Hepatocyte (in vitro differentiated cells): Measurements from ENCODE around the gene PDIA2. TPM values are rescaled to one million over a fixed set of nuclear protein-coding genes. Genes with fewer than 3 reads are reported as not detected.
"Not testable (repeated sequence)": the region's sequence is repeated elsewhere in the genome, so short reads cannot be mapped to it uniquely, and the experiment has no call there.

ENCODE experiments used
- DNase-seq: peaks from one replicate; pipeline ENCODE4 v3.0.0-alpha.2; 2016; ENCODE audit warnings: low spot score
- H2AFZ ChIP-seq: fragments of 200-600 bp; sonication (generic); 2 replicates; pipeline ENCODE4 v1.6.0; 2016; ENCODE audit warnings: antibody characterized with exemption, mild to moderate bottlenecking
- H3K27ac ChIP-seq: fragments of 200-600 bp; sonication (generic); 2 replicates; pipeline ENCODE4 v1.5.1; 2016; ENCODE audit warnings: mild to moderate bottlenecking
- H3K27me3 ChIP-seq: fragments of 200-600 bp; sonication (generic); 2 replicates; pipeline ENCODE4 v1.6.1; 2016
- H3K36me3 ChIP-seq: fragments of 200-600 bp; sonication (generic); replicated peaks from 2 replicates; pipeline ENCODE4 v1.5.1; 2016; ENCODE audit warnings: low read depth; ENCODE audit not compliant: insufficient read depth
- H3K4me1 ChIP-seq: fragments of 200-600 bp; sonication (generic); 2 replicates; pipeline ENCODE4 v1.5.1; 2016; ENCODE audit warnings: mild to moderate bottlenecking, moderate library complexity; ENCODE audit not compliant: insufficient read depth
- H3K4me2 ChIP-seq: fragments of 200-600 bp; sonication (generic); 2 replicates; pipeline ENCODE4 v1.6.0; 2016
- H3K4me3 ChIP-seq: fragments of 200-600 bp; sonication (generic); 2 replicates; pipeline ENCODE4 v1.5.1; 2016; ENCODE audit warnings: mild to moderate bottlenecking
- H3K79me2 ChIP-seq: fragments of 200-600 bp; sonication (generic); 2 replicates; pipeline ENCODE4 v1.6.0; 2017; ENCODE audit warnings: mild to moderate bottlenecking
- H3K9me2 ChIP-seq: fragments of 200-600 bp; sonication (generic); replicated peaks from 2 replicates; pipeline ENCODE4 v1.6.0; 2017; ENCODE audit warnings: mild to moderate bottlenecking; ENCODE audit not compliant: insufficient read depth
- H3K9me3 ChIP-seq: fragments of 200-600 bp; sonication (generic); 2 replicates; pipeline ENCODE4 v1.5.1; 2016; ENCODE audit warnings: low read depth, mild to moderate bottlenecking
- H4K20me1 ChIP-seq: fragments of 200-600 bp; sonication (generic); 2 replicates; pipeline ENCODE4 v1.6.0; 2016; ENCODE audit warnings: mild to moderate bottlenecking; ENCODE audit not compliant: insufficient read depth, poor library complexity, severe bottlenecking
- CTCF ChIP-seq: fragments of 200-600 bp; sonication (generic); IDR thresholded peaks from 2 replicates; pipeline ENCODE4 v1.5.1; 2016; ENCODE audit warnings: antibody characterized with exemption, mild to moderate bottlenecking; ENCODE audit not compliant: poor library complexity
- EZH2 ChIP-seq: fragments of 200-600 bp; sonication (generic); IDR thresholded peaks from 2 replicates; pipeline ENCODE4 v1.6.1; 2016; ENCODE audit warnings: antibody characterized with exemption, mild to moderate bottlenecking, borderline replicate concordance
- EZH2phosphoT487 ChIP-seq: fragments of 200-600 bp; sonication (generic); IDR thresholded peaks from one replicate; pipeline ENCODE4 v1.6.1; 2018; ENCODE audit warnings: antibody characterized with exemption, mild to moderate bottlenecking, low read depth, moderate library complexity; ENCODE audit not compliant: unreplicated experiment, severe bottlenecking
- WGBS: methylation state at CpG from one replicate; pipeline ENCODE4 v1.1.6; 2016; ENCODE audit warnings: low lambda C conversion rate; ENCODE audit errors: missing lambda C conversion rate; 5-methylcytosine and 5-hydroxymethylcytosine counted together
- polyA plus RNA-seq: library from polyadenylated mRNA; unstranded; fragments of >200 nt; fragmentation: Nextera tagmentation; extraction: Ambion mirVana; gene quantifications from 2 replicates; pipeline ENCODE4 v1.2.1, GENCODE V29; 2016
- total RNA-seq: library from RNA; depleted of rRNA; stranded (reverse); fragments of >200 nt; gene quantifications from 2 replicates; pipeline ENCODE4 v1.2.3, GENCODE V29; 2014

Gene PDIA2
- total and polyA plus RNA-seq, 2 experiments from 2014 or later, result 0.47 TPM; not detected in 1

GRCh38 chr16:266258-267164 lies 16.5 kb upstream of the PDIA2 start:
- Histone ChIP-seq H4K20me1 (no peaks in the 10 kb centered on the region), H3K27me3 (no peaks in the 10 kb centered on the region), H3K36me3 (no peaks in the 10 kb centered on the region), H2AFZ (no peak overlapping the region), H3K79me2 (no peaks in the 10 kb centered on the region), H3K4me2 (no peak overlapping the region), H3K27ac (no peak overlapping the region), H3K9me3 (no peaks in the 10 kb centered on the region), H3K4me3 (no peak overlapping the region), H3K9me2 (no peaks in the 10 kb centered on the region), H3K4me1 (no peaks in the 10 kb centered on the region)
- TF ChIP-seq EZH2phosphoT487, result no peak
- no peak for TF ChIP-seq EZH2
- TF ChIP-seq CTCF, result no peak
- WGBS, result 91% methylated on average over 23 of the region's 25 CpGs
- no peak for DNase-seq

- not testable (repeated sequence) for H4K20me1 ChIP-seq, DNase-seq, H3K27me3 ChIP-seq, H2AFZ ChIP-seq, H3K79me2 ChIP-seq, H3K4me3 ChIP-seq, H3K36me3 ChIP-seq, H3K4me2 ChIP-seq, H3K9me2 ChIP-seq, H3K27ac ChIP-seq, H3K9me3 ChIP-seq, H3K4me1 ChIP-seq
- 98% methylated on average over 17 of the region's 17 CpGs for WGBS
These were observed 15.4 kb upstream of the PDIA2 start for GRCh38 chr16:267562-267961.

- no peaks in the 10 kb centered on the region for H3K79me2 ChIP-seq
- no peaks in the 10 kb centered on the region for H3K27me3 ChIP-seq
- no peaks in the 10 kb centered on the region for H3K4me1 ChIP-seq
- H2AFZ ChIP-seq, result no peak overlapping the region
- no peak overlapping the region for H3K4me3 ChIP-seq
- no peaks in the 10 kb centered on the region for H3K9me3 ChIP-seq
- no peak for DNase-seq
- H3K27ac ChIP-seq, result no peak overlapping the region
- no peaks in the 10 kb centered on the region for H4K20me1 ChIP-seq
- H3K9me2 ChIP-seq, result no peaks in the 10 kb centered on the region
- H3K4me2 ChIP-seq, result no peak overlapping the region
- no peak for TF ChIP-seq EZH2phosphoT487
- 88% methylated on average over 39 of the region's 40 CpGs for WGBS
- no peaks in the 10 kb centered on the region for H3K36me3 ChIP-seq
These were observed 14.6 kb upstream of the PDIA2 start for GRCh38 chr16:268141-269053.

- no peak for DNase-seq
- Histone ChIP-seq H3K36me3 (no peaks in the 10 kb centered on the region), H3K9me3 (no peaks in the 10 kb centered on the region), H4K20me1 (no peaks in the 10 kb centered on the region), H3K4me1 (no peaks in the 10 kb centered on the region), H2AFZ (no peak overlapping the region), H3K4me3 (no peak overlapping the region), H3K9me2 (no peaks in the 10 kb centered on the region), H3K27me3 (peaks cover 4% of the 10 kb centered on the region), H3K27ac (no peak overlapping the region), H3K4me2 (no peak overlapping the region), H3K79me2 (no peaks in the 10 kb centered on the region)
- 92% methylated on average over 24 of the region's 24 CpGs for WGBS
- TF ChIP-seq CTCF (no peak), EZH2 (no peak), EZH2phosphoT487 (no peak)
These were observed 13.7 kb upstream of the PDIA2 start for GRCh38 chr16:269061-269796.
